ENCODE measurements around the gene ZNF280C.

DNA sequence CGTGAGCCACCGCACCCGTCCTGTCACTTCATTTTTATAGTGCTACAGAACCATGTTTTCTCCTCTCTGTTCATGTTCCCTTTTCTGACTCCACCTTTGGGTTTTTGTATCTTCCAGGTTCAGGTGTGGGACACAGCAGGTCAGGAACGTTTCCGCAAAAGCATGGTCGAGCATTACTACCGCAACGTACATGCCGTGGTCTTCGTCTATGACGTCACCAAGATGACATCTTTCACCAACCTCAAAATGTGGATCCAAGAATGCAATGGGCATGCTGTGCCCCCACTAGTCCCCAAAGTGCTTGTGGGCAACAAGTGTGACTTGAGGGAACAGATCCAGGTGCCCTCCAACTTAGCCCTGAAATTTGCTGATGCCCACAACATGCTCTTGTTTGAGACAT lies 84.5 kb downstream of the ZNF280C start:
- TF ChIP-seq, protein P1, sequence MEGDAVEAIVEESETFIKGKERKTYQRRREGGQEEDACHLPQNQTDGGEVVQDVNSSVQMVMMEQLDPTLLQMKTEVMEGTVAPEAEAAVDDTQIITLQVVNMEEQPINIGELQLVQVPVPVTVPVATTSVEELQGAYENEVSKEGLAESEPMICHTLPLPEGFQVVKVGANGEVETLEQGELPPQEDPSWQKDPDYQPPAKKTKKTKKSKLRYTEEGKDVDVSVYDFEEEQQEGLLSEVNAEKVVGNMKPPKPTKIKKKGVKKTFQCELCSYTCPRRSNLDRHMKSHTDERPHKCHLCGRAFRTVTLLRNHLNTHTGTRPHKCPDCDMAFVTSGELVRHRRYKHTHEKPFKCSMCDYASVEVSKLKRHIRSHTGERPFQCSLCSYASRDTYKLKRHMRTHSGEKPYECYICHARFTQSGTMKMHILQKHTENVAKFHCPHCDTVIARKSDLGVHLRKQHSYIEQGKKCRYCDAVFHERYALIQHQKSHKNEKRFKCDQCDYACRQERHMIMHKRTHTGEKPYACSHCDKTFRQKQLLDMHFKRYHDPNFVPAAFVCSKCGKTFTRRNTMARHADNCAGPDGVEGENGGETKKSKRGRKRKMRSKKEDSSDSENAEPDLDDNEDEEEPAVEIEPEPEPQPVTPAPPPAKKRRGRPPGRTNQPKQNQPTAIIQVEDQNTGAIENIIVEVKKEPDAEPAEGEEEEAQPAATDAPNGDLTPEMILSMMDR (IDR thresholded peaks at IDR 0.05; ENCODE audit: low read length) = no peak
- no peak for TF ChIP-seq EZH2 (IDR thresholded peaks at IDR 0.05; ENCODE audit: borderline replicate concordance, low read length)
